WTC11 (cell line): ENCODE results near the gene TXNIP.

Experiments
- ATF3 ChIP-seq: sonication (generic); formaldehyde crosslinking; conservative IDR thresholded peaks from 2 replicates; pipeline ENCODE4 v1.8.1; 2022; ENCODE audit warnings: mild to moderate bottlenecking, missing genetic modification reagents
- GABPB1 ChIP-seq: sonication (generic); formaldehyde crosslinking; IDR thresholded peaks from 2 replicates; pipeline ENCODE4 v1.8.1; 2023; ENCODE audit warnings: mild to moderate bottlenecking, missing genetic modification reagents
- HMGXB4 ChIP-seq: sonication (generic); formaldehyde crosslinking; IDR thresholded peaks from 2 replicates; pipeline ENCODE4 v1.8.1; 2023; ENCODE audit warnings: mild to moderate bottlenecking, moderate library complexity, missing genetic modification reagents
- SP1 ChIP-seq: sonication (generic); formaldehyde crosslinking; conservative IDR thresholded peaks from 2 replicates; pipeline ENCODE4 v1.8.1; 2022; ENCODE audit warnings: missing genetic modification reagents
- TF ChIP-seq, protein P1 (sequence below): sonication (generic); formaldehyde crosslinking; IDR thresholded peaks from 2 replicates; pipeline ENCODE4 v1.8.1; 2022; ENCODE audit warnings: low read depth, missing genetic modification reagents, borderline replicate concordance
- TF ChIP-seq, protein P2 (sequence below): fragments of 200-600 bp; IDR thresholded peaks from 2 replicates; pipeline ENCODE4 v1.8.0; 2022; ENCODE audit warnings: antibody characterized with exemption

GRCh38 chr1:146012703-146013558, 16.6 kb upstream of the TXNIP start:
- TF ChIP-seq ATF3 (CRISPR knock-in tag), result no peak
- no peak for TF ChIP-seq SP1
- TF ChIP-seq, protein P1, sequence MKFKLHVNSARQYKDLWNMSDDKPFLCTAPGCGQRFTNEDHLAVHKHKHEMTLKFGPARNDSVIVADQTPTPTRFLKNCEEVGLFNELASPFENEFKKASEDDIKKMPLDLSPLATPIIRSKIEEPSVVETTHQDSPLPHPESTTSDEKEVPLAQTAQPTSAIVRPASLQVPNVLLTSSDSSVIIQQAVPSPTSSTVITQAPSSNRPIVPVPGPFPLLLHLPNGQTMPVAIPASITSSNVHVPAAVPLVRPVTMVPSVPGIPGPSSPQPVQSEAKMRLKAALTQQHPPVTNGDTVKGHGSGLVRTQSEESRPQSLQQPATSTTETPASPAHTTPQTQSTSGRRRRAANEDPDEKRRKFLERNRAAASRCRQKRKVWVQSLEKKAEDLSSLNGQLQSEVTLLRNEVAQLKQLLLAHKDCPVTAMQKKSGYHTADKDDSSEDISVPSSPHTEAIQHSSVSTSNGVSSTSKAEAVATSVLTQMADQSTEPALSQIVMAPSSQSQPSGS (CRISPR knock-in tag), result no peak
- TF ChIP-seq HMGXB4, result no peak
- no peak for TF ChIP-seq GABPB1 (CRISPR knock-in tag)
- TF ChIP-seq, protein P2, sequence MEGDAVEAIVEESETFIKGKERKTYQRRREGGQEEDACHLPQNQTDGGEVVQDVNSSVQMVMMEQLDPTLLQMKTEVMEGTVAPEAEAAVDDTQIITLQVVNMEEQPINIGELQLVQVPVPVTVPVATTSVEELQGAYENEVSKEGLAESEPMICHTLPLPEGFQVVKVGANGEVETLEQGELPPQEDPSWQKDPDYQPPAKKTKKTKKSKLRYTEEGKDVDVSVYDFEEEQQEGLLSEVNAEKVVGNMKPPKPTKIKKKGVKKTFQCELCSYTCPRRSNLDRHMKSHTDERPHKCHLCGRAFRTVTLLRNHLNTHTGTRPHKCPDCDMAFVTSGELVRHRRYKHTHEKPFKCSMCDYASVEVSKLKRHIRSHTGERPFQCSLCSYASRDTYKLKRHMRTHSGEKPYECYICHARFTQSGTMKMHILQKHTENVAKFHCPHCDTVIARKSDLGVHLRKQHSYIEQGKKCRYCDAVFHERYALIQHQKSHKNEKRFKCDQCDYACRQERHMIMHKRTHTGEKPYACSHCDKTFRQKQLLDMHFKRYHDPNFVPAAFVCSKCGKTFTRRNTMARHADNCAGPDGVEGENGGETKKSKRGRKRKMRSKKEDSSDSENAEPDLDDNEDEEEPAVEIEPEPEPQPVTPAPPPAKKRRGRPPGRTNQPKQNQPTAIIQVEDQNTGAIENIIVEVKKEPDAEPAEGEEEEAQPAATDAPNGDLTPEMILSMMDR, result no peak
